Astrocyte (in vitro differentiated cells and primary cell): ENCODE measurements around the gene NR1H3. TPM values are rescaled to one million over a fixed set of nuclear protein-coding genes. Genes with fewer than 3 reads are reported as not detected.
A peak's percentile ranks its signal among the peaks of the same experiment; 100 is the strongest.

Experiments
- DNase-seq: peaks from one replicate; pipeline ENCODE4 v3.0.0-alpha.2; 2010; ENCODE audit warnings: low read depth
- FAIRE-seq: peaks from 2 replicates; lab custom pipeline; 2011; peaks lifted over from hg19 to GRCh38; lab: Jason Lieb, UNC
- H2AFZ ChIP-seq: 2 replicates; pipeline ENCODE4 v1.6.0; 2012; ENCODE audit warnings: low read depth, low read length, inconsistent platforms
- H3K27ac ChIP-seq: 2 replicates; pipeline ENCODE4 v1.5.1; 2011; ENCODE audit warnings: low read depth, low read length, inconsistent platforms
- H3K27me3 ChIP-seq: 2 replicates; pipeline ENCODE4 v1.6.0; 2011; ENCODE audit warnings: low read length, inconsistent platforms; ENCODE audit not compliant: insufficient read depth
- H3K36me3 ChIP-seq: 2 replicates; pipeline ENCODE4 v1.5.1; 2011; ENCODE audit warnings: low read length, inconsistent platforms; ENCODE audit not compliant: insufficient read depth
- H3K4me1 ChIP-seq: 2 replicates; pipeline ENCODE4 v1.5.1; 2011; ENCODE audit warnings: low read length, inconsistent platforms; ENCODE audit not compliant: insufficient read depth
- H3K4me2 ChIP-seq: 2 replicates; pipeline ENCODE4 v1.6.0; 2012; ENCODE audit warnings: low read length, inconsistent platforms
- H3K4me3 ChIP-seq: 2 replicates; pipeline ENCODE4 v1.5.1; 2011; ENCODE audit warnings: low read depth, mild to moderate bottlenecking, low read length, inconsistent platforms; ENCODE audit not compliant: insufficient read depth
- H3K79me2 ChIP-seq: 2 replicates; pipeline ENCODE4 v1.6.0; 2012; ENCODE audit warnings: mild to moderate bottlenecking, low read length, inconsistent platforms; ENCODE audit not compliant: insufficient read depth
- H3K9ac ChIP-seq: 2 replicates; pipeline ENCODE4 v1.6.0; 2012; ENCODE audit warnings: mild to moderate bottlenecking, low read length, inconsistent platforms
- H3K9me3 ChIP-seq: 2 replicates; pipeline ENCODE4 v1.5.1; 2012; ENCODE audit warnings: low read depth, mild to moderate bottlenecking, low read length, inconsistent platforms; ENCODE audit not compliant: insufficient read depth
- H4K20me1 ChIP-seq: 2 replicates; pipeline ENCODE4 v1.6.0; 2012; ENCODE audit warnings: low read length, inconsistent platforms; ENCODE audit not compliant: insufficient read depth
- H3K27ac Mint-ChIP-seq: one replicate; pipeline ENCODE4 v1.8.0; 2021; ENCODE audit warnings: mild to moderate bottlenecking, mixed read lengths; ENCODE audit not compliant: unreplicated experiment
- H3K27me3 Mint-ChIP-seq: one replicate; pipeline ENCODE4 v1.8.0; 2021; ENCODE audit warnings: low read depth, mixed read lengths; ENCODE audit not compliant: unreplicated experiment
- H3K36me3 Mint-ChIP-seq: one replicate; pipeline ENCODE4 v1.8.0; 2021; ENCODE audit warnings: low read depth, mixed read lengths; ENCODE audit not compliant: unreplicated experiment
- H3K4me1 Mint-ChIP-seq: one replicate; pipeline ENCODE4 v1.8.0; 2021; ENCODE audit warnings: low read depth, mixed read lengths; ENCODE audit not compliant: unreplicated experiment
- H3K4me3 Mint-ChIP-seq: one replicate; pipeline ENCODE4 v1.8.0; 2021; ENCODE audit warnings: mild to moderate bottlenecking, moderate library complexity, mixed read lengths; ENCODE audit not compliant: unreplicated experiment
- H3K9me3 Mint-ChIP-seq: one replicate; pipeline ENCODE4 v1.8.0; 2021; ENCODE audit warnings: mild to moderate bottlenecking, mixed read lengths; ENCODE audit not compliant: unreplicated experiment
- EZH2 ChIP-seq: IDR thresholded peaks from 2 replicates; pipeline ENCODE4 v1.6.1; 2012; ENCODE audit warnings: mild to moderate bottlenecking, low read length, inconsistent platforms; ENCODE audit not compliant: insufficient read depth
- total RNA-seq: library from RNA; stranded (reverse); gene quantifications from 2 replicates; pipeline ENCODE4 v1.2.1, GENCODE V29; 2021
- TF ChIP-seq, protein P1 (sequence below): IDR thresholded peaks from 2 replicates; pipeline ENCODE4 v1.5.1; 2011; ENCODE audit warnings: low read depth, mild to moderate bottlenecking, inconsistent platforms, low read length, moderate library complexity; ENCODE audit not compliant: insufficient read depth

NR1H3 gene
- total RNA-seq, 1 donor from 2014 or later = 11.2 TPM

DNA sequence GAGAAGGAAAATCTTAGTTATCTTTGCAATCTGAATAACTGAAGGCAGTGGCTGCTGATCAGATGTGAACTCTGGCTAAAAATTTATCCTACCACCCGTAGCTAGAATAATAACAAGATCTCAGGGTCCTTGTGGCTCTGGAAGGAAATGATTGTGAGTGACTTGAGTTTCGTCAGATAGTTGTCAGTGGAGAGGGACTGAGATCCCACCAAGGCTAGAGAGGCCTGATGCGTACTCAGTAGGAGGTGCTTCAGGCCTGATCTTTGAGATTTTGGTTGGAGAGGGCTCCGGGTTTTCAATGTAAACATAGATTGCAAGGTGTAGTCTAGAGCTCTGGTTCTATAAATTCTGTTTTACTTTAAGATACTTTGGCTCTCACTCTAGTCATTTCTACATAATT is 13.5 kb downstream of the NR1H3 start:
- Mint-ChIP-seq H3K27me3 (no peaks in the 10 kb centered on the region), H3K27ac (no peak overlapping the region), H3K9me3 (no peaks in the 10 kb centered on the region), H3K4me1 (peaks cover 27% of the 10 kb centered on the region), H3K36me3 (peaks cover 7% of the 10 kb centered on the region), H3K4me3 (peak overlapping the region; percentile 84)
- Histone ChIP-seq H3K79me2 (peaks cover 49% of the 10 kb centered on the region), H3K27me3 (no peaks in the 10 kb centered on the region), H3K4me2 (peak overlapping the region; percentile 94), H3K27ac (no peak overlapping the region), H3K9ac (no peak overlapping the region), H3K9me3 (no peaks in the 10 kb centered on the region), H3K36me3 (peaks cover 9% of the 10 kb centered on the region), H2AFZ (no peak overlapping the region), H3K4me3 (peak overlapping the region; percentile 62), H4K20me1 (peaks cover 52% of the 10 kb centered on the region), H3K4me1 (peaks cover 23% of the 10 kb centered on the region)
- no peak for DNase-seq
- TF ChIP-seq, protein P1, sequence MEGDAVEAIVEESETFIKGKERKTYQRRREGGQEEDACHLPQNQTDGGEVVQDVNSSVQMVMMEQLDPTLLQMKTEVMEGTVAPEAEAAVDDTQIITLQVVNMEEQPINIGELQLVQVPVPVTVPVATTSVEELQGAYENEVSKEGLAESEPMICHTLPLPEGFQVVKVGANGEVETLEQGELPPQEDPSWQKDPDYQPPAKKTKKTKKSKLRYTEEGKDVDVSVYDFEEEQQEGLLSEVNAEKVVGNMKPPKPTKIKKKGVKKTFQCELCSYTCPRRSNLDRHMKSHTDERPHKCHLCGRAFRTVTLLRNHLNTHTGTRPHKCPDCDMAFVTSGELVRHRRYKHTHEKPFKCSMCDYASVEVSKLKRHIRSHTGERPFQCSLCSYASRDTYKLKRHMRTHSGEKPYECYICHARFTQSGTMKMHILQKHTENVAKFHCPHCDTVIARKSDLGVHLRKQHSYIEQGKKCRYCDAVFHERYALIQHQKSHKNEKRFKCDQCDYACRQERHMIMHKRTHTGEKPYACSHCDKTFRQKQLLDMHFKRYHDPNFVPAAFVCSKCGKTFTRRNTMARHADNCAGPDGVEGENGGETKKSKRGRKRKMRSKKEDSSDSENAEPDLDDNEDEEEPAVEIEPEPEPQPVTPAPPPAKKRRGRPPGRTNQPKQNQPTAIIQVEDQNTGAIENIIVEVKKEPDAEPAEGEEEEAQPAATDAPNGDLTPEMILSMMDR = no peak
- no peak for TF ChIP-seq EZH2
- no peak for FAIRE-seq

DNA sequence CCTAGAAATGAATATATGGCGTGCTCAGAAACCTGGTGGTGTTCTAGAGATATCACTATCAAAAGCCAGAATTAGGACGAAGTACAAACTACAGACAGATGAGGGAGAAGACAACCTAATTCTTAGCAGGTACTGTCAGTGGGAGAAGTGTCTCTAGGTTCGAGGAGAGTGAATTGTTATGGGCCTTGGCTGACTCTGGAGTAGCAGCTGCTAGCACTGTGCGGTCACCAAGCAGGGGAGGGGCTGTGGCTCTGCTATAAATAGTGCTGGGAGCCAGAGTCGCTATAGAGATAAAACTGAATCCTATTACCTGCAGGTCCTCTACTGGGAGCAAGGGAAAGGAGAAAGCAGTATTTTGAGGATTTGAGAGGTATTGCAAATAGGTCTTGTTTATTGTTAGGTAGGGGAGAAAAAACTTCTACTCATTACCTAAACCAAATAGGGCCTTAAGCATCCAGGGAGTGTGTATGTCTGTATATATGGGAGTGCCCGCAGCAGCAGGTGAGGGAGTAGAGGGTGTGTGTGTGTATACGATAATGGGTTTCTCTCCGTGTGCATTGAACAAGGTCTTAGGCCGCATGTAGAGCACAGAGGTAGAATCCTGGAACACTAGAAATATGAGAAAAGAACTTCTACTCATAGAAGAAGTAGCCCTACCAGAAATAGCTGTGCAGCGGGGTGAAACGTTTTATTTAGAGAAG is 14.3 kb downstream of the NR1H3 start:
- Histone ChIP-seq H2AFZ (no peak overlapping the region), H3K36me3 (peaks cover 16% of the 10 kb centered on the region), H3K9ac (no peak overlapping the region), H4K20me1 (peaks cover 54% of the 10 kb centered on the region), H3K27ac (no peak overlapping the region), H3K4me1 (peaks cover 23% of the 10 kb centered on the region), H3K79me2 (peaks cover 49% of the 10 kb centered on the region), H3K9me3 (no peaks in the 10 kb centered on the region), H3K4me3 (no peak overlapping the region), H3K4me2 (no peak overlapping the region), H3K27me3 (no peaks in the 10 kb centered on the region)
- TF ChIP-seq, protein P1 = no peak
- no peak for TF ChIP-seq EZH2
- no peak overlapping the region for H3K27ac Mint-ChIP-seq
- DNase-seq (no peak), FAIRE-seq (no peak)
- no peaks in the 10 kb centered on the region for H3K9me3 Mint-ChIP-seq
- H3K4me3 Mint-ChIP-seq = peak overlapping the region; percentile 58
- no peaks in the 10 kb centered on the region for H3K27me3 Mint-ChIP-seq
- H3K36me3 Mint-ChIP-seq = peaks cover 13% of the 10 kb centered on the region
- peaks cover 27% of the 10 kb centered on the region for H3K4me1 Mint-ChIP-seq

DNA sequence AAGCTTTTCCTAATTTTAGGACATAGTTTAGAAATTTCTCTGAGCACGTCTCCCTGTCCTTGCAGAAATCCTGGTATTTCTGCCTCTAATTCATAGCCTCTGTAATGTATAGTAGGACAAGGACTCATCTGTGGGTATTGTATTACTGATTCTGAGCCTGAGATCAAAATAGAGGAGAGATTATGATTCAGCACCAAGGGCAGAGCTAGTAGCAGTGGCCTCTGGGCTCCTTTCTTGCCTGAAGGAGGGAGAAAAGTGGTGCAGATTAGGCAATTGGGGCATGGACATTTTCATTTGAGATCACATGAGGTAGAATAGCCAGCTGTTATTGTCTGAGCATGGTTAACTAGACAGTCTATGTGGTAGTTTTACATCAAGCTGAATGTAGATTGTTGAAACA is 14.9 kb downstream of the NR1H3 start:
- Mint-ChIP-seq H3K9me3 (no peaks in the 10 kb centered on the region), H3K36me3 (peaks cover 13% of the 10 kb centered on the region), H3K4me1 (peaks cover 27% of the 10 kb centered on the region), H3K27ac (no peak overlapping the region), H3K4me3 (no peak overlapping the region), H3K27me3 (no peaks in the 10 kb centered on the region)
- Histone ChIP-seq H3K27me3 (no peaks in the 10 kb centered on the region), H3K9ac (no peak overlapping the region), H3K4me2 (no peak overlapping the region), H4K20me1 (peaks cover 54% of the 10 kb centered on the region), H3K9me3 (no peaks in the 10 kb centered on the region), H3K36me3 (peaks cover 16% of the 10 kb centered on the region), H3K79me2 (peaks cover 49% of the 10 kb centered on the region), H3K4me3 (no peak overlapping the region), H2AFZ (no peak overlapping the region), H3K27ac (no peak overlapping the region), H3K4me1 (peaks cover 23% of the 10 kb centered on the region)
- FAIRE-seq (no peak), DNase-seq (no peak)
- TF ChIP-seq, protein P1 = no peak
- no peak for TF ChIP-seq EZH2
